CD4-positive, alpha-beta memory T cell (primary cell): Measurements from ENCODE around the gene APC2. TPM values are rescaled to one million over a fixed set of nuclear protein-coding genes. Genes with fewer than 3 reads are reported as not detected.

Experiments
- CTCF ChIA-PET: fragments of 350-600 bp; sonication (Branson Sonifier 250); formaldehyde crosslinking; loops from one replicate; lab custom pipeline; 2021; ENCODE audit warnings: inconsistent platforms; ENCODE audit not compliant: partially characterized antibody; lab: Charles Lee
- POLR2A ChIA-PET: fragments of 350-600 bp; sonication (Branson Sonifier 250); formaldehyde crosslinking; loops from one replicate; lab custom pipeline; 2021; ENCODE audit not compliant: partially characterized antibody; lab: Charles Lee
- DNase-seq, 5 donors: peaks; one replicate each; pipeline versions ENCODE4 v3.0.0 to v3.0.0-alpha.2; 2020 to 2022; ENCODE audit warnings: mixed read lengths in 1 of 5
- H3K27ac ChIP-seq: one replicate; pipeline ENCODE4 v1.7.0; 2013; ENCODE audit warnings: low read depth, low read length
- H3K27me3 ChIP-seq: 2 replicates; pipeline ENCODE4 v1.7.0; 2013; ENCODE audit warnings: mild to moderate bottlenecking, low read length, moderate library complexity; ENCODE audit not compliant: insufficient read depth
- H3K36me3 ChIP-seq: 2 replicates; pipeline ENCODE4 v1.7.0; 2013; ENCODE audit warnings: mild to moderate bottlenecking, low read length, moderate library complexity; ENCODE audit not compliant: insufficient read depth
- H3K4me1 ChIP-seq: 2 replicates; pipeline ENCODE4 v1.7.0; 2013; ENCODE audit warnings: mild to moderate bottlenecking, low read length, moderate library complexity; ENCODE audit not compliant: insufficient read depth
- H3K4me3 ChIP-seq, 2 donors: one replicate each; pipeline ENCODE4 v1.7.0; 2013; ENCODE audit warnings: low read length in 2 of 2, mild to moderate bottlenecking in 1 of 2
- H3K9me3 ChIP-seq, 2 donors: one replicate each; pipeline ENCODE4 v1.7.0; 2013; ENCODE audit warnings: low read length in 2 of 2, control low read depth in 1 of 2; ENCODE audit not compliant: control insufficient read depth in 1 of 2
- H3K27ac Mint-ChIP-seq, 7 donors: one replicate each; pipeline ENCODE4 v1.8.0; 2020 to 2021; ENCODE audit warnings: mixed read lengths in 7 of 7, mild to moderate bottlenecking in 6 of 7, inconsistent platforms in 3 of 7, moderate library complexity in 3 of 7
- H3K27me3 Mint-ChIP-seq, 2 donors: one replicate each; pipeline ENCODE4 v1.8.0; 2020 to 2021; ENCODE audit warnings: mixed read lengths in 2 of 2
- H3K36me3 Mint-ChIP-seq, 2 donors: one replicate each; pipeline ENCODE4 v1.8.0; 2020 to 2021; ENCODE audit warnings: mixed read lengths in 2 of 2, inconsistent platforms in 1 of 2, mild to moderate bottlenecking in 1 of 2
- H3K4me1 Mint-ChIP-seq, 4 donors: one replicate each; pipeline ENCODE4 v1.8.0; 2020 to 2021; ENCODE audit warnings: mixed read lengths in 4 of 4, mild to moderate bottlenecking in 1 of 4
- H3K4me3 Mint-ChIP-seq, 8 donors: one replicate each; pipeline ENCODE4 v1.8.0; 2020 to 2021; ENCODE audit warnings: mixed read lengths in 8 of 8, mild to moderate bottlenecking in 7 of 8, moderate library complexity in 6 of 8, inconsistent platforms in 3 of 8
- H3K9me3 Mint-ChIP-seq, 8 donors: one replicate each; pipeline ENCODE4 v1.8.0; 2020 to 2021; ENCODE audit warnings: mixed read lengths in 8 of 8, mild to moderate bottlenecking in 5 of 8, inconsistent platforms in 3 of 8, moderate library complexity in 1 of 8
- intact Hi-C: fragments of 100-400 bp; cut with micrococcal nuclease; formaldehyde crosslinking; loops from one replicate; pipeline ENCODE4 v1.15.1; 2023
- polyA plus RNA-seq, 2 donors: library from polyadenylated mRNA; unstranded; fragments of 300-500 nt; fragmentation: Illumina TruSeq; gene quantifications; one replicate each; pipeline ENCODE4 v1.2.3, GENCODE V29; 2021
- total RNA-seq, 2 experiments: library from RNA; stranded (reverse); gene quantifications; one replicate each; pipeline ENCODE4 v1.2.3, GENCODE V29; 2021

The APC2 gene
- total and polyA plus RNA-seq, 4 experiments from 2014 or later = not detected

DNA sequence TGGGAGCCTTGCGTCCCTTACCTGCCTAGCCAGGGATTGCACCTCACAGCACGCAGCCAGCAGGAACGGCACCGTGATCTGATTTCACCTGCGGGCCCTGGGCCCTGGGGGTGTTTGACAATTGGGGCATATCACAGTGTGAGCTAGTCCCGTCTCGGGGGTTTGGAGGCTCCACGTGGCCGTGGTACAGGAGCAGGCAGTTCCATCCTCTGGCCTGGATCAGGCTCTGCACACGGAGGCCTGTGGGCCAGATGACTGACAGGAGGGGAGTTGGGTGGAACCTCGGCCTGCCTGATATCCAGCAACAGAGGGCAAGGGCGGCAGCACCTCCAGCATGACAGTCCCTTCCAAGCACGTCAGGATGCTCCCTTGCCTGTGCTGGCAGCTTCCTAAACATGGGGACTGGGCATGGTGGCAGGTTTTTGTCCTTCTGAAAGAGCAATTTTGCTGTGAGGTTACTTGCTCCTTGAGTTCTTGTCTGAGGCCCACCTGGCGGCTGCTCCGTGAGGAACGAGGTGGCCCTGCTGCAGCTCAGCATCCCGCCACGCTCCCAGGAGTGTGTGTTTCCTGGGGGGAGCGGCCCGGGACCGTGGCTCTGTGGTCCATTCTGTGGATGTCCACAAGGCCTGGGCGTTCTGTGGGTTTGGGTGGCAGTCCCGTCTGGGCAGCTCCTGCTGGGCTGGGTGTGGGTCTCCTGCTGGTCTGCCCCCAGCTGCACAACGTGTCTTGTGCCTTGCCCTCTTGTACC lies 18.0 kb upstream of the APC2 start:
- no peaks in the 10 kb centered on the region for H3K27me3 ChIP-seq
- Mint-ChIP-seq H3K4me1 (no peaks in the 10 kb centered on the region), H3K27ac (peak overlapping the region in 1 of 7 donors; percentile 2), H3K4me3 (peak overlapping the region in 1 of 8 donors; percentile 20), H3K27me3 (no peaks in the 10 kb centered on the region), H3K9me3 (no peaks in the 10 kb centered on the region), H3K36me3 (peaks cover 5 to 25% of the 10 kb centered on the region in 2 donors)
- H3K36me3 ChIP-seq = peaks cover 47% of the 10 kb centered on the region
- no peak overlapping the region for H3K4me3 ChIP-seq
- no peaks in the 10 kb centered on the region for H3K9me3 ChIP-seq
- H3K4me1 ChIP-seq = no peaks in the 10 kb centered on the region
- intact Hi-C loops = no loop called here
- ChIA-PET CTCF (no interaction called here), POLR2A (no interaction called here)
- DNase-seq = no peak
- H3K27ac ChIP-seq = no peak overlapping the region

DNA sequence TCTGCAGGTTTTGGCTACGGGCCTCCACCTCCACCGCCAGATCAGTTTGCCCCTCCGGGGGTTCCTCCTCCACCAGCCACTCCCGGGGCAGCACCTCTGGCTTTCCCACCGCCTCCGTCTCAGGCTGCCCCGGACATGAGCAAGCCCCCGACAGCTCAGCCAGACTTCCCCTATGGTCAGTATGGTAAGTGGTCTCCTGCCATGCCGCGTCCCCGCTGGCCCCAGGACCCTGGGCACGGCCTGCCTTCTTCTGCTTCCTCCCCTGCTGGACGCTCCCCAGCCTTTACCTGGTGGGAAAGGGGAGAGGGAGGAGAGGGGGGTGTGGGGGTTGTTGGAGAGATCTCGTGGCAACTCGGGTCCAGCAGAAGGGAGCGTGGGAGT lies 17.4 kb upstream of the APC2 start:
- H3K27me3 Mint-ChIP-seq = no peaks in the 10 kb centered on the region
- no peak overlapping the region for H3K4me3 ChIP-seq
- peaks cover 46% of the 10 kb centered on the region for H3K36me3 ChIP-seq
- H3K27ac ChIP-seq = no peak overlapping the region
- H3K9me3 Mint-ChIP-seq = no peaks in the 10 kb centered on the region
- intact Hi-C loops = no loop called here
- DNase-seq = no peak
- H3K27ac Mint-ChIP-seq = no peak overlapping the region
- H3K27me3 ChIP-seq = no peaks in the 10 kb centered on the region
- ChIA-PET CTCF (no interaction called here), POLR2A (no interaction called here)
- H3K9me3 ChIP-seq = no peaks in the 10 kb centered on the region
- H3K4me1 ChIP-seq = peaks cover 1% of the 10 kb centered on the region
- no peaks in the 10 kb centered on the region for H3K4me1 Mint-ChIP-seq
- peaks cover 5 to 24% of the 10 kb centered on the region in 2 donors for H3K36me3 Mint-ChIP-seq
- no peak overlapping the region for H3K4me3 Mint-ChIP-seq

DNA sequence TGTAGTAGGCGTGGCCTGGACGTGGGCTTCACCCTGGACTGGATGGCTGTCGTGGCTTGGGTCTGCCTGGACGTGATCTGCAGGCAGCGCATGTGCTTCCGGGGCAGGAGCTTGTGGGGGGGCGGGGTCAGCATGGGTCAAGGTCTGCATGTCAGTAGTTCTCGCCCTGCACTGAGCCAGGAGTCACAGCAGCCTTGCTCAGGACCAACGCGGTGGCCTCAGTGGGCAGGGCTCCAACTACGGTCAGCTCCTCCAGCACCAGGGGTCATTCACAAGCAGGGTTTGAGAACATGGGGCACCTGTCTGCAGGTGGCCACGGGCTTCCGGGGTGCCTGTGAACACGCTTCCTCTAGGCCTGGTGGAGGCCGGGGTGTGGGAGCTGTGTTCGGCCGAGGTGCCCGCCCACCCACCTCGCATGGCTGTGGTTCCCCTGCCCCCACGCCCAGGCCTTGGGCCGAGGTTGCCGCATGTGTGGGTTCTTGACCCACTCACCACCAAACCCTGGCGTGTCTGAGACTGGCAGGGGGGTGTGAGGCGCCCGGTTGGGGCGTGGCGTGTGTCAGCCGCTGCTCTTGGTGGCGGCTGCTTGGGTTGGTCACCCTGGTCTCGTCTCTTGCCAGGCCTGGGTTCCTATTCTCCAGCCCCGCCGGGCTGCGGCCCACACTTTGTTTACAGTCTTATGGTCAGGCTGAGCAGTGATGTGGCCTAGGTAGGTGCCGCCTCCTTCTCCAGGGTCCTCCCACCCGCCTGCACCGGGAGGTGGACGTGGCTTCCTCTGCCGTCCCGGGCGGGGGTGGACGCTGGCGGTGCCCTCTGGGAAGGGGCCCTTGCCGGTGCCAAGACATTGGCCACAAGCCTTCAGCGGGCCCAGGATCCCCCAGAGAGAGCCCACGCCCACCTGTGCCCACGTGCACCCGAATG lies 16.5 kb upstream of the APC2 start:
- H3K9me3 Mint-ChIP-seq = peaks cover 0 to 3% (median 0%) of the 10 kb centered on the region in 8 donors
- POLR2A ChIA-PET = interaction anchor here (1.7 kb wide), 1 partner anchor 24 kb away, joined by 5 read pairs; no protein-coding TSS in a partner anchor
- H3K4me1 Mint-ChIP-seq = peaks cover 0 to 8% (median 3%) of the 10 kb centered on the region in 4 donors
- Histone ChIP-seq H3K27ac (no peak overlapping the region), H3K4me1 (peaks cover 7% of the 10 kb centered on the region), H3K36me3 (peaks cover 40% of the 10 kb centered on the region), H3K4me3 (no peak overlapping the region), H3K27me3 (no peaks in the 10 kb centered on the region), H3K9me3 (no peaks in the 10 kb centered on the region)
- no peak overlapping the region for H3K27ac Mint-ChIP-seq
- CTCF ChIA-PET = no interaction called here
- no peak overlapping the region for H3K4me3 Mint-ChIP-seq
- no peak for DNase-seq
- peaks cover 8 to 25% of the 10 kb centered on the region in 2 donors for H3K36me3 Mint-ChIP-seq
- H3K27me3 Mint-ChIP-seq = no peaks in the 10 kb centered on the region
- intact Hi-C loops = no loop called here

DNA sequence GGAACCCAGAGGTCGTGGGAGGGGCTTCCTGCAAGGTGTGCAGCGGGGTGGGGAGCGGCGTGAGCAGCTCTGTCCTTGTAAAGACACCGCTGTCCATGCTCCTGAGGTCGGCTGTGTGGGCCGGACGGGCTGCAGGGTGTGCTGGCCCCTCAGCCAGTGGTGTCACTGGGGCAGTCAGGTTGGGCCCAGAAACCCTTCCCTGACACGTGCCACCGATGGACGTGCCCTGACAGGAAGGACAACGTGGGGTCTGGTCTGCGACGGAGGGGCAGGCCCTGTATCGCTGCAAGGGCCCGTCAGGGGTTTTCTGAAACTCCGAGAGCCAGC lies 15.9 kb upstream of the APC2 start:
- Histone ChIP-seq H3K36me3 (peaks cover 39% of the 10 kb centered on the region), H3K27ac (no peak overlapping the region), H3K4me1 (peaks cover 8% of the 10 kb centered on the region), H3K9me3 (no peaks in the 10 kb centered on the region), H3K27me3 (no peaks in the 10 kb centered on the region), H3K4me3 (no peak overlapping the region)
- H3K4me3 Mint-ChIP-seq = no peak overlapping the region
- intact Hi-C loops = no loop called here
- no peak for DNase-seq
- H3K27me3 Mint-ChIP-seq = no peaks in the 10 kb centered on the region
- no peak overlapping the region for H3K27ac Mint-ChIP-seq
- H3K4me1 Mint-ChIP-seq = peaks cover 0 to 10% (median 4%) of the 10 kb centered on the region in 4 donors
- H3K9me3 Mint-ChIP-seq = peaks cover 0 to 3% (median 0%) of the 10 kb centered on the region in 8 donors
- CTCF ChIA-PET = no interaction called here
- POLR2A ChIA-PET = interaction anchor here (1.7 kb wide), 1 partner anchor 25 kb away, joined by 5 read pairs; no protein-coding TSS in a partner anchor
- peaks cover 8 to 26% of the 10 kb centered on the region in 2 donors for H3K36me3 Mint-ChIP-seq

GRCh38 chr19:1434577-1435060 lies 15.3 kb upstream of the APC2 start:
- no peaks in the 10 kb centered on the region for H3K27me3 Mint-ChIP-seq
- no peak overlapping the region for H3K4me3 Mint-ChIP-seq
- peaks cover 0 to 13% (median 7%) of the 10 kb centered on the region in 4 donors for H3K4me1 Mint-ChIP-seq
- peaks cover 9 to 29% of the 10 kb centered on the region in 2 donors for H3K36me3 Mint-ChIP-seq
- Histone ChIP-seq H3K9me3 (no peaks in the 10 kb centered on the region), H3K27ac (no peak overlapping the region), H3K4me3 (no peak overlapping the region), H3K36me3 (peaks cover 37% of the 10 kb centered on the region), H3K4me1 (peaks cover 14% of the 10 kb centered on the region), H3K27me3 (no peaks in the 10 kb centered on the region)
- intact Hi-C loops = no loop called here
- POLR2A ChIA-PET = interaction anchor here (1.7 kb wide), 1 partner anchor 26 kb away, joined by 5 read pairs; no protein-coding TSS in a partner anchor
- CTCF ChIA-PET = no interaction called here
- H3K27ac Mint-ChIP-seq = no peak overlapping the region
- no peak for DNase-seq
- H3K9me3 Mint-ChIP-seq = peaks cover 0 to 3% (median 0%) of the 10 kb centered on the region in 8 donors

GRCh38 chr19:1435378-1435989 lies 14.4 kb upstream of the APC2 start:
- Histone ChIP-seq H3K27ac (no peak overlapping the region), H3K36me3 (peaks cover 43% of the 10 kb centered on the region), H3K9me3 (no peaks in the 10 kb centered on the region), H3K27me3 (no peaks in the 10 kb centered on the region), H3K4me3 (no peak overlapping the region), H3K4me1 (peaks cover 23% of the 10 kb centered on the region)
- H3K4me1 Mint-ChIP-seq = peaks cover 0 to 21% (median 13%) of the 10 kb centered on the region in 4 donors
- no peak for DNase-seq
- peak overlapping the region in 1 of 7 donors; percentile 30 for H3K27ac Mint-ChIP-seq
- intact Hi-C loops = no loop called here
- ChIA-PET POLR2A (no interaction called here), CTCF (interaction anchor here (1.5 kb wide), 1 partner anchor 10 kb away, joined by 6 read pairs; no protein-coding TSS in a partner anchor)
- peak overlapping the region in 1 of 8 donors; percentile 20 for H3K4me3 Mint-ChIP-seq
- H3K27me3 Mint-ChIP-seq = no peaks in the 10 kb centered on the region
- peaks cover 14 to 35% of the 10 kb centered on the region in 2 donors for H3K36me3 Mint-ChIP-seq
- peaks cover 0 to 3% (median 0%) of the 10 kb centered on the region in 8 donors for H3K9me3 Mint-ChIP-seq
